OCI-LY3 (cell line): ENCODE measurements around the gene MAPK14.

Source experiments
- CTCF ChIP-seq: fragments of 200-600, 300-600 bp; sonication (generic); IDR thresholded peaks from 2 replicates; pipeline ENCODE4 v1.5.1; 2014; ENCODE audit warnings: antibody characterized with exemption, low read length, low read depth
- EZH2phosphoT487 ChIP-seq: fragments of 200-600 bp; shearing (Covaris generic); IDR thresholded peaks from 2 replicates; pipeline ENCODE4 v1.6.1; 2018; ENCODE audit warnings: antibody characterized with exemption, mixed run types, low read depth

- TF ChIP-seq CTCF = no peak
- no peak for TF ChIP-seq EZH2phosphoT487
Observed at GRCh38 chr6:36033935-36034334, 6.3 kb downstream of the MAPK14 start.
